Measurements from ENCODE around the gene FADS3. TPM values are rescaled to one million over a fixed set of nuclear protein-coding genes. Genes with fewer than 3 reads are reported as not detected.

FADS3 gene
- total and polyA plus RNA-seq, 9 of the 15 experiments (the other 6 are each of a cell fraction or from before 2014, with no cell fraction given): 0.97 to 148 (median 92.7) TPM

GRCh38 chr11:61925736-61926135 is 34.4 kb upstream of the FADS3 start:
- H3K36me3 ChIP-seq (ENCODE audit: control insufficient read depth, insufficient read depth, low read length): no peaks in the 10 kb centered on the region
- H3K4me2 ChIP-seq (ENCODE audit: insufficient read depth, low read length): no peak overlapping the region
- H3K9ac ChIP-seq (ENCODE audit: insufficient read depth in 1 of 2, low read depth in 2 of 2, low read length in 2 of 2): no peak overlapping the region
- no peaks in the 10 kb centered on the region for H3K79me2 ChIP-seq (ENCODE audit: control insufficient read depth, insufficient read depth, low read length)
- no peaks in the 10 kb centered on the region for H3K9me3 ChIP-seq (replicated peaks; ENCODE audit: control insufficient read depth, insufficient read depth, low read depth, low read length)
- ChIA-PET CTCF (ENCODE audit: low intra/inter-chr PET ratio) (no interaction called here), POLR2A (interaction anchor here (0.7 to 3.6 kb wide), 4 partner anchors 18 to 46 kb away, joined by 3 to 17 read pairs (median 3); partner anchors contain the start of gene BEST1)
- in situ Hi-C loops (cut with MboI) (no loop called here), intact Hi-C loops (cut with micrococcal nuclease) (no loop called here)
- H4K20me1 ChIP-seq (replicated peaks; ENCODE audit: control insufficient read depth, insufficient read depth, low read length): no peaks in the 10 kb centered on the region
- H2AFZ ChIP-seq (ENCODE audit: low read depth, low read length): no peak overlapping the region
- no peaks in the 10 kb centered on the region for H3K27me3 ChIP-seq (ENCODE audit: control insufficient read depth in 2 of 2, insufficient read depth in 2 of 2, low read length in 2 of 2)
- no peak for DNase-seq (ENCODE audit: extremely low read depth in 1 of 4, low spot score in 3 of 4)
- no peak overlapping the region for H3K27ac ChIP-seq (ENCODE audit: extremely low read depth, low read depth, low read length)
- no peaks in the 10 kb centered on the region for H3K9me1 ChIP-seq (ENCODE audit: control insufficient read depth, insufficient read depth, low read length)
- 76% methylated on average over 2 of the region's 2 CpGs for WGBS (ENCODE audit: insufficient coverage, low coverage, missing lambda C conversion rate)
- H3K4me1 ChIP-seq (replicated peaks in 1 of 2; ENCODE audit: control insufficient read depth in 2 of 2, insufficient read depth in 2 of 2, low read length in 2 of 2): peaks cover 22 to 37% of the 10 kb centered on the region in 2 experiments
- ATAC-seq: no peak
- TF ChIP-seq TSC22D4 (tag; IDR thresholded peaks at IDR 0.05) (no peak), CEBPG (CRISPR knock-in tag; IDR thresholded peaks at IDR 0.05) (no peak), CEBPG (tag; conservative IDR thresholded peaks at IDR 0.05 in 1 of 2, IDR thresholded peaks at IDR 0.05 in 1 of 2) (no peak), CREBBP (IDR thresholded peaks at IDR 0.05; ENCODE audit: low read depth, low read length) (no peak), ELK3 (CRISPR knock-in tag; IDR thresholded peaks at IDR 0.05) (no peak), ZNF3 (CRISPR knock-in tag; IDR thresholded peaks at IDR 0.05) (no peak), ARID2 (IDR thresholded peaks at IDR 0.05) (no peak), NR2C1 (IDR thresholded peaks at IDR 0.05) (no peak), NR2C1 (tag; IDR thresholded peaks at IDR 0.05) (no peak), ZNF764 (CRISPR knock-in tag; IDR thresholded peaks at IDR 0.05; ENCODE audit: low read depth) (no peak), ZC3H8 (IDR thresholded peaks at IDR 0.05) (no peak), TAF9B (IDR thresholded peaks at IDR 0.05; ENCODE audit: partially characterized antibody) (no peak)
- no TSS peak for BruUV-seq (replicated peaks)
- no peak for FAIRE-seq
- H3K4me3 ChIP-seq: no peak overlapping the region

Measured in K562 (cell line).